Sigmoid colon (tissue), 7 donors: ENCODE data around the gene TEX35. TPM values are rescaled to one million over a fixed set of nuclear protein-coding genes. Genes with fewer than 3 reads are reported as not detected.
"Not testable (repeated sequence)": the region's sequence is repeated elsewhere in the genome, so short reads cannot be mapped to it uniquely, and the experiment has no call there.

Experiments
- DNase-seq: peaks from one replicate; pipeline ENCODE4 v3.0.0-alpha.2; 2019
- H3K27ac ChIP-seq, 4 donors: fragments of 200-600 bp; sonication (generic); one replicate each; pipeline ENCODE4 v1.5.1; 2016 to 2019; ENCODE audit warnings: mild to moderate bottlenecking in 1 of 4
- H3K27me3 ChIP-seq, 3 donors: fragments of 200-600 bp; sonication (generic); one replicate each; pipeline ENCODE4 v1.5.1; 2019; ENCODE audit warnings: mild to moderate bottlenecking in 1 of 3
- H3K36me3 ChIP-seq, 4 donors: fragments of 200-600 bp; sonication (generic); one replicate each; pipeline ENCODE4 v1.5.1; 2016 to 2019
- H3K4me1 ChIP-seq, 4 donors: fragments of 200-600 bp; sonication (generic); one replicate each; pipeline ENCODE4 v1.5.1; 2017 to 2019
- H3K4me3 ChIP-seq, 4 donors: fragments of 200-600 bp; sonication (generic); one replicate each; pipeline ENCODE4 v1.5.1; 2017 to 2019; ENCODE audit warnings: mild to moderate bottlenecking in 2 of 4, moderate library complexity in 1 of 4
- H3K9me3 ChIP-seq, 4 donors: fragments of 200-600 bp in 3 of 4; sonication (generic) in 3 of 4; one replicate each; pipeline versions ENCODE4 v1.5.1 to v1.6.1; 2013 to 2019
- EP300 ChIP-seq, 4 donors: sonication (generic); formaldehyde crosslinking; IDR thresholded peaks; one replicate each; pipeline ENCODE4 v1.6.1; 2017; ENCODE audit warnings: antibody characterized with exemption in 4 of 4
- POLR2A ChIP-seq, 2 donors: fragments of 450-650 bp; IDR thresholded peaks; one replicate each; pipeline ENCODE4 v1.6.1; 2016; ENCODE audit warnings: antibody characterized with exemption in 2 of 2, mild to moderate bottlenecking in 2 of 2, moderate library complexity in 2 of 2
- POLR2AphosphoS5 ChIP-seq, 4 donors: sonication (generic); formaldehyde crosslinking; IDR thresholded peaks; one replicate each; pipeline ENCODE4 v1.6.1; 2017; ENCODE audit warnings: antibody characterized with exemption in 4 of 4
- WGBS, 2 donors: extraction: QIAGEN DNeasy Blood & Tissue Kit; methylation state at CpG; one replicate each; pipeline ENCODE4 v1.1.7; 2013; 5-methylcytosine and 5-hydroxymethylcytosine counted together
- intact Hi-C: fragments of 100-400 bp; cut with DNase I; formaldehyde crosslinking; loops from one replicate; pipeline ENCODE4 v1.15.1; 2023
- polyA plus RNA-seq, 3 donors: library from polyadenylated mRNA; stranded (reverse); fragments of 200-250 nt; gene quantifications; one replicate each; pipeline ENCODE4 v1.2.3, GENCODE V29; 2013
- total RNA-seq, 4 donors: library from RNA; depleted of rRNA; stranded (reverse); fragments of >200 nt; gene quantifications; one replicate each; pipeline ENCODE4 v1.1.0, GENCODE V29; 2016
- TF ChIP-seq, protein P1 (sequence below), 4 experiments: fragments of 450-650 bp in 3 of 4; fragments of 200-600 bp in 1 of 4; IDR thresholded peaks; one replicate each; pipeline ENCODE4 v1.5.1; 2016 to 2019; ENCODE audit warnings: antibody characterized with exemption in 4 of 4, mild to moderate bottlenecking in 3 of 4, moderate library complexity in 2 of 4
- donor health status: healthy with polysubstance abuse.
- donor health status: Bipolar disorder and iron deficiency.
- donor health status: healthy.

Gene TEX35
- total and polyA plus RNA-seq, 7 donors = not detected

GRCh38 chr1:178551307-178551706 lies 38.4 kb downstream of the TEX35 start:
- intact Hi-C loops = no loop called here
- 82 to 85% methylated on average over 3 of the region's 3 CpGs for WGBS, 2 donors
- Histone ChIP-seq H3K36me3 (peaks cover 0 to 14% (median 0%) of the 10 kb centered on the region in 4 donors), H3K9me3 (no peaks in the 10 kb centered on the region), H3K27me3 (no peaks in the 10 kb centered on the region), H3K4me1 (peaks cover 0 to under 1% (median 0%) of the 10 kb centered on the region in 4 donors), H3K4me3 (no peak overlapping the region), H3K27ac (no peak overlapping the region)
- no peak for TF ChIP-seq EP300 (IDR thresholded peaks at IDR 0.05)
- TF ChIP-seq, protein P1, sequence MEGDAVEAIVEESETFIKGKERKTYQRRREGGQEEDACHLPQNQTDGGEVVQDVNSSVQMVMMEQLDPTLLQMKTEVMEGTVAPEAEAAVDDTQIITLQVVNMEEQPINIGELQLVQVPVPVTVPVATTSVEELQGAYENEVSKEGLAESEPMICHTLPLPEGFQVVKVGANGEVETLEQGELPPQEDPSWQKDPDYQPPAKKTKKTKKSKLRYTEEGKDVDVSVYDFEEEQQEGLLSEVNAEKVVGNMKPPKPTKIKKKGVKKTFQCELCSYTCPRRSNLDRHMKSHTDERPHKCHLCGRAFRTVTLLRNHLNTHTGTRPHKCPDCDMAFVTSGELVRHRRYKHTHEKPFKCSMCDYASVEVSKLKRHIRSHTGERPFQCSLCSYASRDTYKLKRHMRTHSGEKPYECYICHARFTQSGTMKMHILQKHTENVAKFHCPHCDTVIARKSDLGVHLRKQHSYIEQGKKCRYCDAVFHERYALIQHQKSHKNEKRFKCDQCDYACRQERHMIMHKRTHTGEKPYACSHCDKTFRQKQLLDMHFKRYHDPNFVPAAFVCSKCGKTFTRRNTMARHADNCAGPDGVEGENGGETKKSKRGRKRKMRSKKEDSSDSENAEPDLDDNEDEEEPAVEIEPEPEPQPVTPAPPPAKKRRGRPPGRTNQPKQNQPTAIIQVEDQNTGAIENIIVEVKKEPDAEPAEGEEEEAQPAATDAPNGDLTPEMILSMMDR (IDR thresholded peaks at IDR 0.05) = no peak
- TF ChIP-seq POLR2A (IDR thresholded peaks at IDR 0.05) = no peak
- no peak for TF ChIP-seq POLR2AphosphoS5 (IDR thresholded peaks at IDR 0.05)
- no peak for DNase-seq

DNA sequence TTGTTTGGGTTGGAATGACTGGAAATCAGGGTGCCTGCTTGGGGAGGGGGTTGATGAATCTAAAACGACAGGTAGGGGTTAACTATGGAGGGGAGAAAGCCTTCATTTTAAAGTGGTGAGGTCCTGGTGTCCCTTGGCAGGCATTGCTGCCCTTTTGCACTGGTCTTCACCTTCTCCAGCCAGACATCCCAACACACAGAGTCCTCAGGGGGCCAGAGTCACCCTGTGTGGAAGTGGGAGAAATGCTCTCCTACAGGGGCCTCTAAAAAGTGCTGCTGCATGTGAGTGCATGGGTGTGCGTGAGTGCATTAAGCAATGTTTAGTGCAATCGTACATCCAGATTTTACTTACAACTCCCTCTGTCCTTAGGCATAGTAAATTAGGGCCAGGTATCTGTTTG lies 39.0 kb downstream of the TEX35 start:
- Histone ChIP-seq H3K9me3 (no peaks in the 10 kb centered on the region), H3K4me3 (no peak overlapping the region), H3K36me3 (peaks cover 0 to 14% (median 0%) of the 10 kb centered on the region in 4 donors), H3K27me3 (no peaks in the 10 kb centered on the region), H3K4me1 (no peaks in the 10 kb centered on the region), H3K27ac (no peak overlapping the region)
- WGBS, 2 donors = 88 to 90% methylated on average over 3 of the region's 3 CpGs
- DNase-seq = no peak
- intact Hi-C loops = no loop called here
- TF ChIP-seq, protein P1 (IDR thresholded peaks at IDR 0.05) = no peak
- TF ChIP-seq POLR2AphosphoS5 (IDR thresholded peaks at IDR 0.05) (no peak), EP300 (IDR thresholded peaks at IDR 0.05) (no peak), POLR2A (IDR thresholded peaks at IDR 0.05) (no peak)

- Histone ChIP-seq H3K36me3 (peaks cover 0 to 14% (median 0%) of the 10 kb centered on the region in 4 donors), H3K27me3 (no peaks in the 10 kb centered on the region), H3K4me3 (no peak overlapping the region), H3K27ac (no peak overlapping the region), H3K4me1 (no peaks in the 10 kb centered on the region), H3K9me3 (no peaks in the 10 kb centered on the region)
- DNase-seq = no peak
- 83 to 94% methylated on average over 3 of the region's 3 CpGs for WGBS, 2 donors
- TF ChIP-seq EP300 (IDR thresholded peaks at IDR 0.05) = no peak
- no peak for TF ChIP-seq POLR2AphosphoS5 (IDR thresholded peaks at IDR 0.05)
- no peak for TF ChIP-seq POLR2A (IDR thresholded peaks at IDR 0.05)
- TF ChIP-seq, protein P1 (IDR thresholded peaks at IDR 0.05) = no peak
- intact Hi-C loops = no loop called here
Measured at GRCh38 chr1:178552856-178553255, 39.9 kb downstream of the TEX35 start.

DNA sequence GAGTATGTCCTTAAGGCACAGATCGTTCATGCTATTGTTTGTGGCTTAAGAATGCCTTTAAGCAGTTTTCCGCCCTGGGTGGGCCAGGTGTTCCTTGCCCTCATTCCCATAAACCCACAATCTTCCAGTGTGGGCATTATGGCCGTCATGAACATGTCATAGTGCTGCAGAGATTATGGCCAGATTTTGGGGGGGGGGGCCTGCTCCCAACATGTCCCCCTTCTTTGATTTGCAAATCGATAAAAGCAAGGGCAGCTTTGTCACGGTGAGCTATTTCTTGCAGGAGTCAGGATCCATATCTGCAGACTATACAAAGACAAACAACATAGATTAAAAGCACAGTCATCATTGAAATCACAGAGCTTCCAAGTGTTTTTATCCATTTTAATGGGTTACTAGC lies 41.4 kb downstream of the TEX35 start:
- H3K27ac ChIP-seq, DNase-seq, H3K9me3 ChIP-seq, H3K4me3 ChIP-seq, H3K36me3 ChIP-seq, H3K27me3 ChIP-seq, H3K4me1 ChIP-seq, intact Hi-C loops: not testable (repeated sequence)
- 93 to 96% methylated on average over 5 of the region's 5 CpGs for WGBS, 2 donors

DNA sequence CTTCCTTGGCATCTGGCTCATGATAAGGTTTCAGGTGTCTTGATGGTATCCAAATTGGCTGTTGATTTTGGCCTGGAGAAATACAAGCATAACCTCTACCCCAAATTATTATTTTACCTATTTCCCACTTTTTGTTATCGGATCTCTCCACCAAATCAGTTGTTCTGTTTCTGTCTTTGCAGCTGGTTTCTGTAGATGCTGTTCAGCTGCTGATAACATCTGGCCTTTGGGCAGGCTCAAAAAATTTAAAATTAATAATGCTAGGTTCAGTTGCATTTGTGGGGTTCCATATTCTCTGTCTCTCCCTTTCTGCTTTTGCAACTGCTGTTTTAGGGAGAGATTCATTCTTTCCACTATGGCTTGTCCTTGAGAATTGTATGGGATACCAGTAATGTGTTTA lies 42.7 kb downstream of the TEX35 start:
- H3K27ac ChIP-seq, H3K4me3 ChIP-seq, DNase-seq, H3K9me3 ChIP-seq, H3K4me1 ChIP-seq, H3K27me3 ChIP-seq, intact Hi-C loops, H3K36me3 ChIP-seq: not testable (repeated sequence)
- WGBS, 2 donors = 100% methylated on average over 1 of the region's 1 CpG

DNA sequence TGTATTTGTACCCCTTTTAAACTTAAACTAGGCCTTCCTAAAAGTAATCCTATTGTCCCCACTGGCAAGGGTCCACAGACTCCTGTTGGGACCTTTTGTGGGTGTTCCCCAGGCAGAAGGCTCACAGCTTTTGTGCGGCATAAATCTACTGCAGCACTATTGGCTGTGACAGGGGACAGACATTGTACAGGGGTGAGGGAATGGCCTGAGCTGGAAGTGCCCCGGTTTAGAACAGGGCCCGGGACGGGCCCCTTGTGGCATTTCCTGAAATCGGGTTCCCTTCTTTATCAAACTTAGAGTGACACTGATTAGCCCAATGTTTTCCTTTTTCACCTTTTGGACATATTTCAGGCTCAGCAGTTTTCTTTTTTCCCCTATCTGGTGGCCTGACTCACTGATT lies 45.9 kb downstream of the TEX35 start:
- H3K4me3 ChIP-seq, H3K4me1 ChIP-seq, H3K9me3 ChIP-seq, intact Hi-C loops, DNase-seq, H3K27ac ChIP-seq, H3K36me3 ChIP-seq, H3K27me3 ChIP-seq: not testable (repeated sequence)
- 52 to 73% methylated on average over 5 of the region's 5 CpGs for WGBS, 2 donors
